Mesothelial cell of epicardium (in vitro differentiated cells): ENCODE measurements around the gene MXD1. TPM values are rescaled to one million over a fixed set of nuclear protein-coding genes. Genes with fewer than 3 reads are reported as not detected.

Experiments used
- DNase-seq, 2 experiments: peaks; one replicate each; pipeline ENCODE4 v3.0.0; 2021; ENCODE audit warnings: low spot score in 2 of 2; ENCODE audit not compliant: unreplicated experiment in 2 of 2
- H3K27ac Mint-ChIP-seq: 2 replicates; pipeline ENCODE4 v1.8.0; 2021; ENCODE audit warnings: mixed read lengths
- H3K27me3 Mint-ChIP-seq: 2 replicates; pipeline ENCODE4 v1.8.0; 2021; ENCODE audit warnings: low read depth, mixed read lengths
- H3K36me3 Mint-ChIP-seq: 2 replicates; pipeline ENCODE4 v1.8.0; 2021; ENCODE audit warnings: mixed read lengths
- H3K4me1 Mint-ChIP-seq: 2 replicates; pipeline ENCODE4 v1.8.0; 2021; ENCODE audit warnings: mixed read lengths
- H3K4me3 Mint-ChIP-seq: 2 replicates; pipeline ENCODE4 v1.8.0; 2021; ENCODE audit warnings: mild to moderate bottlenecking, moderate library complexity, mixed read lengths
- H3K9me3 Mint-ChIP-seq: 2 replicates; pipeline ENCODE4 v1.8.0; 2021; ENCODE audit warnings: mixed read lengths
- CTCF ChIP-seq: fragments of 200-600 bp; sonication (generic); IDR thresholded peaks from one replicate; pipeline ENCODE4 v1.5.0; 2021; ENCODE audit warnings: antibody characterized with exemption; ENCODE audit not compliant: unreplicated experiment
- total RNA-seq: library from RNA; stranded (reverse); gene quantifications from 3 replicates; pipeline ENCODE4 v1.2.1, GENCODE V29; 2021

The MXD1 gene
- total RNA-seq, 1 donor from 2014 or later = 8.7 TPM

- Mint-ChIP-seq H3K27me3 (peaks cover 22% of the 10 kb centered on the region), H3K4me3 (no peak overlapping the region), H3K4me1 (no peaks in the 10 kb centered on the region), H3K36me3 (no peaks in the 10 kb centered on the region), H3K27ac (no peak overlapping the region), H3K9me3 (no peaks in the 10 kb centered on the region)
- TF ChIP-seq CTCF = no peak
- DNase-seq = no peak
Observed at GRCh38 chr2:69952336-69953115, 37.6 kb downstream of the MXD1 start.

- no peak overlapping the region for H3K27ac Mint-ChIP-seq
- no peak for TF ChIP-seq CTCF
- H3K27me3 Mint-ChIP-seq = peaks cover 31% of the 10 kb centered on the region
- no peaks in the 10 kb centered on the region for H3K36me3 Mint-ChIP-seq
- H3K4me1 Mint-ChIP-seq = no peaks in the 10 kb centered on the region
- no peak overlapping the region for H3K4me3 Mint-ChIP-seq
- no peaks in the 10 kb centered on the region for H3K9me3 Mint-ChIP-seq
- DNase-seq = no peak
Observed at GRCh38 chr2:69954084-69954483, 39.2 kb downstream of the MXD1 start.

- H3K27me3 Mint-ChIP-seq = peaks cover 37% of the 10 kb centered on the region
- no peak for TF ChIP-seq CTCF
- H3K4me3 Mint-ChIP-seq = no peak overlapping the region
- no peak overlapping the region for H3K27ac Mint-ChIP-seq
- H3K36me3 Mint-ChIP-seq = no peaks in the 10 kb centered on the region
- H3K9me3 Mint-ChIP-seq = no peaks in the 10 kb centered on the region
- DNase-seq = no peak
- H3K4me1 Mint-ChIP-seq = no peaks in the 10 kb centered on the region
Observed at GRCh38 chr2:69955029-69955428, 40.1 kb downstream of the MXD1 start.

- DNase-seq = no peak
- no peak for TF ChIP-seq CTCF
- Mint-ChIP-seq H3K36me3 (no peaks in the 10 kb centered on the region), H3K9me3 (no peaks in the 10 kb centered on the region), H3K27ac (no peak overlapping the region), H3K4me1 (no peaks in the 10 kb centered on the region), H3K27me3 (peaks cover 37% of the 10 kb centered on the region), H3K4me3 (no peak overlapping the region)
Observed at GRCh38 chr2:69956475-69956979, 41.6 kb downstream of the MXD1 start.

GRCh38 chr2:69957965-69958364 is 43.1 kb downstream of the MXD1 start:
- H3K36me3 Mint-ChIP-seq = no peaks in the 10 kb centered on the region

More at GRCh38 chr2:69957965-69958364, 43.1 kb downstream of the MXD1 start:
- peaks cover 37% of the 10 kb centered on the region for H3K27me3 Mint-ChIP-seq
- H3K4me3 Mint-ChIP-seq = no peak overlapping the region
- DNase-seq = no peak
- no peaks in the 10 kb centered on the region for H3K9me3 Mint-ChIP-seq
- no peak overlapping the region for H3K27ac Mint-ChIP-seq
- TF ChIP-seq CTCF = no peak
- H3K4me1 Mint-ChIP-seq = no peaks in the 10 kb centered on the region
